Fibroblast of peridontal ligament (primary cell): ENCODE results near the gene RAP2C.

Experiments used
- DNase-seq: peaks from one replicate; pipeline ENCODE4 v3.0.0-alpha.2; 2010; ENCODE audit errors: extremely low read depth

The RAP2C gene

GRCh38 chrX:132219343-132219768, at the start of gene RAP2C:
Gene RAP2C (minus strand): TSS chrX:132219447. CDS start chrX:132217268, 2,179 bp downstream.
- DNase-seq = peak; percentile 67

- DNase-seq = no peak
Measured at GRCh38 chrX:132267392-132267791, 48.1 kb upstream of the RAP2C start.

- DNase-seq = peak; percentile 72
Measured at GRCh38 chrX:132266583-132267355, 47.5 kb upstream of the RAP2C start.

GRCh38 chrX:132263127-132263526, 43.9 kb upstream of the RAP2C start:
- DNase-seq = no peak

GRCh38 chrX:132258509-132258908, 39.3 kb upstream of the RAP2C start:
- DNase-seq = no peak

- DNase-seq = peak; percentile 73
Measured at GRCh38 chrX:132257116-132257515, 37.9 kb upstream of the RAP2C start.

GRCh38 chrX:132236121-132236520, 16.9 kb upstream of the RAP2C start:
- no peak for DNase-seq

- DNase-seq = no peak
Measured at GRCh38 chrX:132235488-132235887, 16.2 kb upstream of the RAP2C start.

GRCh38 chrX:132231587-132231986, 12.3 kb upstream of the RAP2C start:
- no peak for DNase-seq

GRCh38 chrX:132227383-132228112, 8.3 kb upstream of the RAP2C start:
- peak; percentile 60 for DNase-seq

GRCh38 chrX:132226169-132226568, 6.9 kb upstream of the RAP2C start:
- DNase-seq = peak; percentile 40

GRCh38 chrX:132218100-132218812, 991 bp downstream of the RAP2C start:
- peak; percentile 80 for DNase-seq

- DNase-seq = peak; percentile 71
Measured at GRCh38 chrX:132217203-132218073, 1.8 kb downstream of the RAP2C start.

- DNase-seq = peak; percentile 43
Measured at GRCh38 chrX:132216806-132217202, 2.4 kb downstream of the RAP2C start.

GRCh38 chrX:132216283-132216682, 3.0 kb downstream of the RAP2C start:
- no peak for DNase-seq

GRCh38 chrX:132214518-132214917, 4.7 kb downstream of the RAP2C start:
- no peak for DNase-seq

GRCh38 chrX:132209527-132209926, 9.7 kb downstream of the RAP2C start:
- peak; percentile 56 for DNase-seq

GRCh38 chrX:132208422-132208821, 10.8 kb downstream of the RAP2C start:
- DNase-seq = no peak

GRCh38 chrX:132207996-132208395, 11.3 kb downstream of the RAP2C start:
- no peak for DNase-seq

- DNase-seq = no peak
Measured at GRCh38 chrX:132206259-132206658, 13.0 kb downstream of the RAP2C start.

- DNase-seq = no peak
Measured at GRCh38 chrX:132204629-132205028, 14.6 kb downstream of the RAP2C start.
